GM12874 (cell line): Measurements from ENCODE around the gene ANKRD16.

Experiments used
- CTCF ChIP-seq: IDR thresholded peaks from 2 replicates; pipeline ENCODE4 v1.5.1; 2011; ENCODE audit warnings: low read depth, mild to moderate bottlenecking, control low read depth, low read length, moderate library complexity; ENCODE audit not compliant: insufficient read depth

Gene ANKRD16

GRCh38 chr10:5889624-5890451 lies at the start of gene ANKRD16, which contains the start of gene FBH1:
TSS of gene ANKRD16 (minus strand) at chr10:5889893. CDS start at chr10:5889354, 539 bp downstream.
TSS of gene FBH1 (plus strand) at chr10:5890243. CDS start at chr10:5890346, 103 bp downstream.
- no peak for TF ChIP-seq CTCF

- no peak for TF ChIP-seq CTCF
Observed at GRCh38 chr10:5938291-5938690, 48.6 kb upstream of the ANKRD16 start.

GRCh38 chr10:5937016-5937415 lies 47.3 kb upstream of the ANKRD16 start:
- no peak for TF ChIP-seq CTCF

DNA sequence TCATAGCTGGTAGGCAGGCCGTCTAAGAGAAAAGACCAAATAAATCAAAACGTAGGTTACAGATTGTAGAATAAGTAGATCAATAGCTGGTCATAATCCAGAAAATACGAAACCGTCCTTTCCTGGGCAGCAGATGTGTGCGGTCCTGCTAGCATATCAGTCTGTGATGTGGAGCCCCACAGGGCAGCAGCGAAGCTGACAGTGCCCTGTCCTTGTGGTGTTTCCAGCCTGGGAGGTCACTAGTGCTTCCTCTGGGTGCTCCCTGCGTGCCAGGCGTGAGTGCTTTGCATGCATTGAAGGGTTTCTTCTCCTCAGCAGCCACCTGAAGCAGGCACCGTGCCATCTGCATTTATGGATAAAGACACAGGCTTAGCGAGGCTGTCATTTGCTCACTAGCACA lies 45.9 kb upstream of the ANKRD16 start:
- no peak for TF ChIP-seq CTCF

DNA sequence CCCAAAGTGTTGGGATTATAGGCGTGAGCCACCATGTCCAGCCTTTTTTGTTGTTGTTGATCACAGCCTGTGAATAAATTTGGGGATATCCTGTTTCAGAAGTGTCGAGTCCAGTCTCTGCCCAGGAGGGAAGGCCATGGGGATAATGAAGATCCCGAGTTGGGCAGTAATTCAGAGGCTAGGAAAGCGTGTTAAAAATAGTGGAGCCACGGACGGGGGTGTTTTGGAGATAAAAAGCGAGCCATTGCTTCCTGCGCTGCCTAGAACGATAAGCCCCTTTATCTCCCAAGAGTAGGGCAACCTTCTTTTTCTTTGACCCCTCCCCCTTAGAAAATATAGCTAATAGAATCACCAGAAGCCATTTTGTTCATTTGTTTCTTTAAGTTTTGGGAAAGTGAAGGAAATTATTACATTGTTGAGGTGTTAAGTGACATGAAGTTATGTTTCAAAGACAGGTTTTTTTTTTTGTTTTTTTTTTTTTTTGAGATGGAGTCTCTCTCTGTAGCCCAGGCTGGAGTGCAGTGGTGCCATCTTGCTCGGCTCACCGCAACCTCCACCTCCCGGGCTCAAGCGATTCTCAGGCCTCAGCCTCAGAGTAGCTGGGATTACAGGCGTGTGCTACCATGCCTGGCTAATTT lies 44.3 kb upstream of the ANKRD16 start:
- TF ChIP-seq CTCF: no peak

GRCh38 chr10:5932345-5932744 lies 42.7 kb upstream of the ANKRD16 start:
- TF ChIP-seq CTCF: no peak

DNA sequence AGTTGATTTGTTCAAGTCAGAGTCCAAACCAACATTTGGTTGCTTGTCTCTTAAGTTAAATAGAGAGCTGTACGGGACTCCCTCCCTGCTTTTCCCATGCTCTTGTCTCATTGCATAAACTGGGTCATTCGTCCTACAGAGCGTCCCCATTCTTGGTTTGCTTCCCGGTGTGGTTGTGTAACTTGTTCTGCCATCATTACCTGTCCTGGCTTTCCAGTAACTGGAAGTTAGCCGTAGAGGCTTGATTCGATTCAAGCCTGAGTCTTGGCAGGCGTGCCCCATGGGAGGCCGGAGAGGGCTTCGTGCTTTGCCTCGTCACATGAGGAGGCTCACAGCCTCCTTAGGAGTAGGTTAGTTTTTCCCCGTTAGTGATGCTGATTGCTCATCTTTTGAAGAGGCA lies 40.6 kb upstream of the ANKRD16 start:
- TF ChIP-seq CTCF: no peak
